Occipital lobe (tissue), 2 donors: ENCODE data around the gene STK38. TPM values are rescaled to one million over a fixed set of nuclear protein-coding genes. Genes with fewer than 3 reads are reported as not detected.

Source experiments
- small RNA-seq: library from RNA; depleted of rRNA; stranded (forward); fragments of <200 nt; gene quantifications from one replicate; pipeline ENCODE3, GENCODE V24; 2014
- total RNA-seq: library from RNA; depleted of rRNA; stranded (reverse); fragments of >200 nt; gene quantifications from one replicate; pipeline ENCODE4 v1.2.3, GENCODE V29; 2014

STK38 gene
- total RNA-seq, 1 donor from 2014 or later: 11.9 TPM

Small RNAs within 50 kb of the gene (small RNA-seq; reads per million reads assigned to genes)
- not detected for gene RN7SL502P

Other genes starting within 250 kb of the STK38 start
- not detected for gene BNIP5, start 210.6 kb downstream of the STK38 start, total RNA-seq
- gene ETV7, start 159.8 kb downstream of the STK38 start, total RNA-seq: not detected
- not detected for gene PXT1, start 104.6 kb downstream of the STK38 start, total RNA-seq
- gene KCTD20, start 104.5 kb downstream of the STK38 start, total RNA-seq: 79.9 TPM
- 202 TPM for gene SRSF3, start 46.9 kb upstream of the STK38 start, total RNA-seq
- gene CDKN1A, start 131.2 kb upstream of the STK38 start, total RNA-seq: 2.0 TPM
- gene RAB44, start 150.3 kb upstream of the STK38 start, total RNA-seq: not detected